Chondrocyte (in vitro differentiated cells): ENCODE data around the gene GRIN1. TPM values are rescaled to one million over a fixed set of nuclear protein-coding genes. Genes with fewer than 3 reads are reported as not detected.
A peak's percentile ranks its signal among the peaks of the same experiment; 100 is the strongest.
"Not testable (repeated sequence)": the region's sequence is repeated elsewhere in the genome, so short reads cannot be mapped to it uniquely, and the experiment has no call there.

ENCODE experiments used
- DNase-seq: peaks from one replicate; pipeline ENCODE4 v3.0.0; 2021; ENCODE audit warnings: mixed read lengths, low spot score
- H3K27ac Mint-ChIP-seq: one replicate; pipeline ENCODE4 v1.8.0; 2021; ENCODE audit warnings: mild to moderate bottlenecking, moderate library complexity, mixed read lengths; ENCODE audit not compliant: unreplicated experiment
- H3K27me3 Mint-ChIP-seq: 2 replicates; pipeline ENCODE4 v1.8.0; 2021; ENCODE audit warnings: low read depth, mixed read lengths
- H3K36me3 Mint-ChIP-seq: 2 replicates; pipeline ENCODE4 v1.8.0; 2021; ENCODE audit warnings: low read depth, mixed read lengths
- H3K4me1 Mint-ChIP-seq: 2 replicates; pipeline ENCODE4 v1.8.0; 2021; ENCODE audit warnings: low read depth, mild to moderate bottlenecking, mixed read lengths
- H3K4me3 Mint-ChIP-seq: one replicate; pipeline ENCODE4 v1.8.0; 2021; ENCODE audit warnings: mild to moderate bottlenecking, moderate library complexity, mixed read lengths; ENCODE audit not compliant: unreplicated experiment
- H3K9me3 Mint-ChIP-seq: 2 replicates; pipeline ENCODE4 v1.8.0; 2021; ENCODE audit warnings: low read depth, mixed read lengths
- CTCF ChIP-seq: fragments of 200-600 bp; sonication (generic); IDR thresholded peaks from 2 replicates; pipeline ENCODE4 v1.5.0; 2021; ENCODE audit warnings: antibody characterized with exemption, mild to moderate bottlenecking, moderate library complexity
- total RNA-seq: library from RNA; stranded (reverse); gene quantifications from 3 replicates; pipeline ENCODE4 v1.2.1, GENCODE V29; 2021

GRIN1 gene
- total RNA-seq, 1 donor from 2014 or later: 0.07 TPM

- H3K36me3 Mint-ChIP-seq: no peaks in the 10 kb centered on the region
- peak; percentile 96 for DNase-seq
- peaks cover 2% of the 10 kb centered on the region for H3K27me3 Mint-ChIP-seq
- peak overlapping the region; percentile 75 for H3K4me3 Mint-ChIP-seq
- H3K27ac Mint-ChIP-seq: peak overlapping the region; percentile 45
- TF ChIP-seq CTCF: no peak
- no peaks in the 10 kb centered on the region for H3K9me3 Mint-ChIP-seq
- H3K4me1 Mint-ChIP-seq: peaks cover 26% of the 10 kb centered on the region
Observed at GRCh38 chr9:137129456-137130175, 9.3 kb upstream of the GRIN1 start.

- Mint-ChIP-seq H3K27me3 (peaks cover 2% of the 10 kb centered on the region), H3K9me3 (no peaks in the 10 kb centered on the region), H3K27ac (peak overlapping the region; percentile 12), H3K4me1 (peaks cover 26% of the 10 kb centered on the region), H3K4me3 (peak overlapping the region; percentile 71), H3K36me3 (no peaks in the 10 kb centered on the region)
- no peak for TF ChIP-seq CTCF
- peak; percentile 82 for DNase-seq
Observed at GRCh38 chr9:137130176-137130755, 8.7 kb upstream of the GRIN1 start.

- Mint-ChIP-seq H3K27ac (no peak overlapping the region), H3K27me3 (peaks cover 14% of the 10 kb centered on the region), H3K4me1 (peaks cover 2% of the 10 kb centered on the region), H3K36me3 (no peaks in the 10 kb centered on the region), H3K9me3 (no peaks in the 10 kb centered on the region), H3K4me3 (no peak overlapping the region)
- TF ChIP-seq CTCF: no peak
- no peak for DNase-seq
Observed at GRCh38 chr9:137134191-137134590, 4.8 kb upstream of the GRIN1 start.

GRCh38 chr9:137135154-137135553, 3.8 kb upstream of the GRIN1 start:
- H3K36me3 Mint-ChIP-seq, H3K9me3 Mint-ChIP-seq, DNase-seq, H3K4me3 Mint-ChIP-seq, H3K4me1 Mint-ChIP-seq, H3K27ac Mint-ChIP-seq: not testable (repeated sequence)
- H3K27me3 Mint-ChIP-seq: peaks cover 22% of the 10 kb centered on the region

- H3K27ac Mint-ChIP-seq: no peak overlapping the region
Observed at GRCh38 chr9:137136261-137136880, 2.6 kb upstream of the GRIN1 start.

More at GRCh38 chr9:137136261-137136880, 2.6 kb upstream of the GRIN1 start:
- no peaks in the 10 kb centered on the region for H3K36me3 Mint-ChIP-seq
- peak; percentile 79 for DNase-seq
- no peaks in the 10 kb centered on the region for H3K9me3 Mint-ChIP-seq
- H3K27me3 Mint-ChIP-seq: peaks cover 31% of the 10 kb centered on the region
- H3K4me1 Mint-ChIP-seq: no peaks in the 10 kb centered on the region
- no peak for TF ChIP-seq CTCF
- H3K4me3 Mint-ChIP-seq: no peak overlapping the region
